ENCODE measurements around the gene SNX20.

The SNX20 gene

DNA sequence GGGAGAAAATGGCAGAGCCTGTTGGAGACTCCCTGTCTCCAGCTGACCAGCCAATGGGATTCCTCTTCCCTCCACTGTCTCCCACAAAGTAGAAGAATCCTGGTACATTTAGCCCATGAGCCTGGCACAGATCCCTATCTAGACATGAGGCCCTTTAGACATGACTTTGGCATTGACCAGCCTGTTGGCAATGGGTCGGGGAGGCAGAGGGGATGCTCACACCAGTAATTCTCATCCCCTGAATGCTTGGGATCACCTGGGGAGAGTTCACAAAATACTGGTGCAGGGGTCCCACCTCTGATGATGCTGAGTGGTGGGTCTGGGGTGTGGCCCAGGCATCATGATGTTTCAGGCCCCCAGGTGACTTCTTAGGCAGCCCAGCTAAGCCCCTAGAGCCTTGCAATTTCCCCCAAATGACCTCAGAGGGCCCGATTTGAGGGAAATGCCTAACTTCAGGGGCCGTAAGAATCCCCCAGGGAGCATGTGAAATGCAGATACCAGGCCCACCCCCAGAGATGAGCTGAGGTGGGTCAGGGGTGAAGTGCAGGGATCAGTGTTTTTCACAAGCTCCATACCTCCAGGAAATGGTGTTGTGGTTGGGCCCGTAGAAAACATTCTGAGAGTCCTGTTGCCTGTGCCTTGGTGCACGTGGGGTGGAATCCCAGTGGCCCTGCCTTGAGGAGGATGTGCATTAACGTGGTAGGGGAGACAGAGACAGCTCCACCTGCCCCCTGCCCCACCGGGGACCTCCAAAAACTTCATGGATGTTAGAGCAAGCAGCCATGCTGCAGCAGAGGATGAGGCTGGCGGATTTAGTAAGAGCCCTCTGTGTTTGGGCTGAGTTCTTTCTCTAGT is 42.1 kb downstream of the SNX20 start:
- Histone ChIP-seq H3K9me3 (ENCODE audit: control insufficient read depth, insufficient read depth, low read depth, low read length) (no peaks in the 10 kb centered on the region), H3K27me3 (ENCODE audit: control insufficient read depth, insufficient read depth, low read length) (no peaks in the 10 kb centered on the region), H3K4me1 (ENCODE audit: control insufficient read depth, insufficient read depth, low read length) (no peaks in the 10 kb centered on the region), H3K9ac (ENCODE audit: low read length) (no peak overlapping the region), H3K4me3 (ENCODE audit: low read depth, low read length) (no peak overlapping the region), H3K27ac (ENCODE audit: low read depth, low read length) (no peak overlapping the region), H3K36me3 (ENCODE audit: control insufficient read depth, insufficient read depth, low read length) (peaks cover 5% of the 10 kb centered on the region; the same call in 1 of the 2 replicates)

DNA sequence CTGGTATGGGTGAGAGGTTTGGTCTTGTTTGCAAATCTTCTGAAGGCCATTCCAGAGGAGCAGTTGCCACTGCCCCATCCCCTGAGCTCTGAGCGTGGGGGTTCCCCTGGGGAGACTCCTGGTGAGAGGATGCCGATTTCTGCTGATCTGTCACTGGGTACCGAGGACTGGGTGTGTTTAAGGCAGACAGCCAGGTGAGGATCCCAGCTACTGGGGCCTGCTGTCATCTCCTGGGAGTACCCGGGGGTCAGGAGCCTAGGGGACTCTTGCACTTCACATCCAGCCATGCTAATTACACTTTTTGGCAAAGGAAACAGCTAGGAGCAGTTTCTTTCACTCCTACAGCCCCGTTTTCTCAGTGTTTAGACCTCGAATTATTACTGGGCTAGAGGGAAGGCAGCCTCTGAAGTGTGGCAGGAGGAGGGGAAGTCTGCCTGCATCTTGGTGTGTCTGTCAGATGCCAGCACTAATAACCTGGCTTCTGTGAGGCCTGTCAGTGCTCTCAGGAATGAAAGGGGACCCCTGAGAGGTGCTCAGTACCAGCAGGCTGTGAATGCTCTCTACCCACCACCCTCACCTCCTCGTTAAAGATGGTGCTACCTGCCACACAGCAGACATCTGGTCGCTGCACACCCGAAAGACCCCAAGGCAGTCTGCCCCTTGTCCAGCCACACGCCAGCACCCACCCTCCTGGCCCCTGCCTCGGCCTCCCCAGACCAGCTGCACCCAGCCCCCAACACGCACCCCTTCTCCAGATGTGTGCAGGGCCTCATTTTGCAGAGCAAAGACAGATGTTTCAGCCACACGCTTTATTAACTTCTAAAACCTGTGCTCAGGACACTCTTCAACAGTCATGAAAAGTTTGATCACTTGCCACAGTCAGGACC is 43.2 kb downstream of the SNX20 start:
- no peaks in the 10 kb centered on the region for H3K27me3 ChIP-seq (ENCODE audit: control insufficient read depth, insufficient read depth, low read length)
- H3K9me3 ChIP-seq (ENCODE audit: control insufficient read depth, insufficient read depth, low read depth, low read length): no peaks in the 10 kb centered on the region
- peaks cover 6% of the 10 kb centered on the region; the same call in 1 of the 2 replicates for H3K36me3 ChIP-seq (ENCODE audit: control insufficient read depth, insufficient read depth, low read length)
- H3K4me3 ChIP-seq (ENCODE audit: low read depth, low read length): no peak overlapping the region
- no peaks in the 10 kb centered on the region for H3K4me1 ChIP-seq (ENCODE audit: control insufficient read depth, insufficient read depth, low read length)
- H3K9ac ChIP-seq (ENCODE audit: low read length): no peak overlapping the region
- no peak overlapping the region for H3K27ac ChIP-seq (ENCODE audit: low read depth, low read length)

DNA sequence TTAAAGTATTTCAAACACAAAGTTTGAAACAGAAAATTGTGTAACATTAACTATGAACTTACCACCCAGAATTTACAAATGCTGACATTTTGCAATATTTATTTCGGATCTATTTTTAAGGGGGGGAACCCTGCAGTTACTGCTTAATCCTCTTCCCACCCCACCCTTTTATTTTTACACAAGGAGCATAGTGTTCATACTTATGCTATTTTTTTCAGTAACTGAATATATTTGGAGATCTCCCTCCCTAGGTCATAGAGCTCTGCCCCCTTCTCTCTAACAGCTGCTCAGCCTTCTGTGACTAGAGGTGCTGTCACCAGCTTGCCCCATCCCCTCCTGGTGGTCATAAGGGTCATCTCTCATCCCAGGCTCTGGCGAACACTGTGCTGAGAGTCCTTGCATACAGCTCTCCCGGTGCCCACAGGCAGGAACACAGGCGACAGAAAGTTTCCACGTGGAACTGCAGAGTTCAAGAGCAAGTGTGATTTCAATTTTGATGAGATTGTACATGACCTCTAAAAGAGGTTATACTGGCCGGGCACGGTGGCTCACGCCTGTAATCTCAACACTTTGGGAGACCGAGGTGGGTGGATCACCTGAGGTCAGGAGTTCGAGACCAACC is 44.2 kb downstream of the SNX20 start:
- H3K36me3 ChIP-seq (ENCODE audit: control insufficient read depth, insufficient read depth, low read length): peaks cover 6% of the 10 kb centered on the region; the same call in 1 of the 2 replicates
- no peaks in the 10 kb centered on the region for H3K4me1 ChIP-seq (ENCODE audit: control insufficient read depth, insufficient read depth, low read length)
- no peak overlapping the region for H3K4me3 ChIP-seq (ENCODE audit: low read depth, low read length)
- no peaks in the 10 kb centered on the region for H3K27me3 ChIP-seq (ENCODE audit: control insufficient read depth, insufficient read depth, low read length)
- no peak overlapping the region for H3K27ac ChIP-seq (ENCODE audit: low read depth, low read length)
- no peaks in the 10 kb centered on the region for H3K9me3 ChIP-seq (ENCODE audit: control insufficient read depth, insufficient read depth, low read depth, low read length)
- no peak overlapping the region for H3K9ac ChIP-seq (ENCODE audit: low read length)

DNA sequence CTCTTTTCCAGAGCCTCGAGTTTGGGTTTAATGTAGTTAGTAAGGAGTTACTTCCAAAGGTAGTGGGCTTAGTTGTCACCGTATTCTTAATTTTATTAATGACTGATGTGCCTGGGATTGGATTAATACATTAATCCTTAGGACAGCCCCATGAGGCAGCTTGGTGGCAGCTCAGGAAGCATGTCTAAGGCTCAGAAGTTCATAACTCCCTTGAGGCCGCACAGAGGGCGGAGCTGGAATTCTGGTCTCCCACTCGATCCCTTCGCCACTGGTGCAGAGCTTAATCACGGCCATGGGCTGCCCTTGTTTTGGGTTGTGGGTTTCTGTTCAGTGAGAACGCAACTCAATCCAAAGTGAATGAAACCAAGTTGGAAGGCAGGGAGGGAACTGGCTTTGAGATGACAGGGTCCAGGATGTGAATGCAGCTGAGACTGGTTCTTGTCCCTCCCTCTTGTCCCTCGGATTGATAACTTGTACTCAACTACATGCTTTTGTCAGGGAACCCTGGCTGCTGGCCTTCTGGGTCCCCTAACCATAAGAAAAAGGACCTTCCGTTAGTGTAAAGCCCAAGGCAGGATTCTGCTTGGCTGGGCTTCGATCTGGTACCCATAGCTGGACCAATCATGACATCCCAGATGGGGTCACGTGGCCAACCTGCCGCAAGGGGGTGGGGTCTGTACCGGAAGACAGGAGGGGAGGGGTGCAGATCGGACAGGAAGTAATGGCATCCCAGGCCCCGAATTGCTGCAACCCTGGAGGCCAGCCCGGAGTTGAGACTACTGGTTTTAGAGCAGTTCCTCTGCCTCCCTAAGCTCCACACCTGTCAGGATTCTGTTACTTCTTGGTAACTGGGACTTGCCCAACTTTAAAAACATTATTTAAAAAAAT is 45.4 kb downstream of the SNX20 start:
- no peaks in the 10 kb centered on the region for H3K9me3 ChIP-seq (ENCODE audit: control insufficient read depth, insufficient read depth, low read depth, low read length)
- H3K27ac ChIP-seq (ENCODE audit: low read depth, low read length): no peak overlapping the region
- H3K4me3 ChIP-seq (ENCODE audit: low read depth, low read length): no peak overlapping the region
- peaks cover 12% of the 10 kb centered on the region; the same call in 1 of the 2 replicates for H3K36me3 ChIP-seq (ENCODE audit: control insufficient read depth, insufficient read depth, low read length)
- no peaks in the 10 kb centered on the region for H3K4me1 ChIP-seq (ENCODE audit: control insufficient read depth, insufficient read depth, low read length)
- H3K9ac ChIP-seq (ENCODE audit: low read length): no peak overlapping the region
- H3K27me3 ChIP-seq (ENCODE audit: control insufficient read depth, insufficient read depth, low read length): no peaks in the 10 kb centered on the region

DNA sequence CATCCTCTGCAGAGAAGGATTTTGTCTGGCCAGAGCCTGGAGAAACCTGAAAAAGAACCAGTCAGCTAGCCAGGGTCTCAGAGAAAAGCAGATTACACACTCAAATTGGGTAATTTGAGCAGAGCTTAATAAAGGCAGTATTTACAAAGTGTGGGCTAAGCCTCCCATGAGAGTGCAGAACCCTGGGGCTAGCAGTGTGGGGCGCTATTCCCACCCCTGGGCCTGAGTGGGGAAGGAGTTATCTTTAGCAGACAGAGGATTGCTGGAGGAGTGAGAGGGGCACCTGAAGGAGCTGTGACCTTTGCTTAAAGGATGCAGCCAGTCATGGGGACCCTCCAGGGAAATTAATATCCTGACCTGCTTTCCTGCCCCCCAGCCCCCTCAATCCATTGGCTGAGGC is 46.2 kb downstream of the SNX20 start:
- H3K27ac ChIP-seq (ENCODE audit: low read depth, low read length): no peak overlapping the region
- H3K36me3 ChIP-seq (ENCODE audit: control insufficient read depth, insufficient read depth, low read length): peaks cover 18% of the 10 kb centered on the region; the same call in 1 of the 2 replicates

DNA sequence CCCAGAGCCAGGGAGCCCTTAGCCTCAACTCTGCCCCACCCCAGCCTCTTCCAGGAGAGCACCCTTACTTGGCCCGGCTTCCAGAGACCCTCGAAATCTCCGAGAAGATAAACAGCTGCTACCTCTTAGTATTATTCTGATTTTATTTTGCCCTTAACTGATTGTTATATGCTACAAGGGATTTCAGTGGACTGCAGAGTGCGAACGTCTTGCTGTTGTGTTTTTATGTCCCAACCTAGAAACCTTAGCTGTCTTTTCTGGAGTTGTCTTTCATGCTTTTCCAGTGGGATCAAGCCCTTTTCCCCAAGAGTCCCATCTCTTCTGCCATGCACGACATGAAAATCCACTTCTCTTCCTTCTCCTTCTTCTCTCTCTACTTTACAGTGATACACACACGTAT is 47.0 kb downstream of the SNX20 start:
- H3K27ac ChIP-seq (ENCODE audit: low read depth, low read length): no peak overlapping the region
- no peaks in the 10 kb centered on the region for H3K27me3 ChIP-seq (ENCODE audit: control insufficient read depth, insufficient read depth, low read length)
- H3K36me3 ChIP-seq (ENCODE audit: control insufficient read depth, insufficient read depth, low read length): peaks cover 19% of the 10 kb centered on the region; the same call in 1 of the 2 replicates
- no peaks in the 10 kb centered on the region for H3K4me1 ChIP-seq (ENCODE audit: control insufficient read depth, insufficient read depth, low read length)
- H3K9ac ChIP-seq (ENCODE audit: low read length): no peak overlapping the region
- no peak overlapping the region for H3K4me3 ChIP-seq (ENCODE audit: low read depth, low read length)
- no peaks in the 10 kb centered on the region for H3K9me3 ChIP-seq (ENCODE audit: control insufficient read depth, insufficient read depth, low read depth, low read length)

More for the DNA sequence above, 46.2 kb downstream of the SNX20 start:
- H3K9ac ChIP-seq (ENCODE audit: low read length): no peak overlapping the region
- H3K4me3 ChIP-seq (ENCODE audit: low read depth, low read length): no peak overlapping the region
- no peaks in the 10 kb centered on the region for H3K9me3 ChIP-seq (ENCODE audit: control insufficient read depth, insufficient read depth, low read depth, low read length)
- H3K4me1 ChIP-seq (ENCODE audit: control insufficient read depth, insufficient read depth, low read length): no peaks in the 10 kb centered on the region
- H3K27me3 ChIP-seq (ENCODE audit: control insufficient read depth, insufficient read depth, low read length): no peaks in the 10 kb centered on the region

DNA sequence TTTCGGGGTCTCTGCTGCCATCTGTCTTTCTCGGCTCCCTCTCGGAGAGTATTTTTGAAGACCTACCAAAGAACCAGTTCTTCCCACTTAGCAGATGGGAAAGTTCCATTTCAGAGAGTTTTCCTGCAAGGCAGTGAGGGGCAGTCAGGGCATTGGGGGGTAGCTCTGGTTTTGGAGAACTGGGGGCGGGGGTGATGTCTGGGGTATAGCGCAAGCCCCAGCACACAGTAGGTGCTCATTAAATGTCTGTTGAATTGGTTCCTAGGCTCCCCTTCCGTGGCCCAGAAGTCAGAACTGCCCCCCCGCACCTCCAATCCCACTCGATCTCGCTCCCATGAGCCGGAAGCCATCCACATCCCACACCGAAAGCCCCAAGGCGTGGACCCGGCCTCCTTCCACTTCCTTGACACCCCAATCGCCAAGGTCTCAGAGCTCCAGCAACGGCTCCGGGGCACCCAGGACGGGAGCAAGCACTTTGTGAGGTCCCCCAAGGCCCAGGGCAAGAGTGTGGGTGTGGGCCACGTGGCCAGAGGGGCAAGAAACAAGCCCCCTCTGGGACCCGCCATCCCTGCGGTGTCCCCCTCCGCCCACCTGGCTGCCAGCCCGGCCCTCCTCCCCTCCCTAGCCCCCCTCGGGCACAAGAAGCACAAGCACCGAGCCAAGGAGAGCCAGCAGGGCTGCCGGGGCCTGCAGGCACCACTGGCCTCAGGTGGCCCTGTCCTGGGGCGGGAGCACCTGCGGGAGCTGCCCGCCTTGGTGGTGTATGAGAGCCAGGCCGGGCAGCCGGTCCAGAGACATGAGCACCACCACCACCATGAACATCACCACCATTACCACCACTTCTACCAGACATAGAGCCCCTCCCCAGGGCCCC is 47.9 kb downstream of the SNX20 start:
- Histone ChIP-seq H3K4me3 (ENCODE audit: low read depth, low read length) (no peak overlapping the region), H3K27ac (ENCODE audit: low read depth, low read length) (no peak overlapping the region), H3K9ac (ENCODE audit: low read length) (no peak overlapping the region), H3K36me3 (ENCODE audit: control insufficient read depth, insufficient read depth, low read length) (peaks cover 19% of the 10 kb centered on the region; the same call in 1 of the 2 replicates), H3K4me1 (ENCODE audit: control insufficient read depth, insufficient read depth, low read length) (no peaks in the 10 kb centered on the region), H3K27me3 (ENCODE audit: control insufficient read depth, insufficient read depth, low read length) (no peaks in the 10 kb centered on the region), H3K9me3 (ENCODE audit: control insufficient read depth, insufficient read depth, low read depth, low read length) (no peaks in the 10 kb centered on the region)

DNA sequence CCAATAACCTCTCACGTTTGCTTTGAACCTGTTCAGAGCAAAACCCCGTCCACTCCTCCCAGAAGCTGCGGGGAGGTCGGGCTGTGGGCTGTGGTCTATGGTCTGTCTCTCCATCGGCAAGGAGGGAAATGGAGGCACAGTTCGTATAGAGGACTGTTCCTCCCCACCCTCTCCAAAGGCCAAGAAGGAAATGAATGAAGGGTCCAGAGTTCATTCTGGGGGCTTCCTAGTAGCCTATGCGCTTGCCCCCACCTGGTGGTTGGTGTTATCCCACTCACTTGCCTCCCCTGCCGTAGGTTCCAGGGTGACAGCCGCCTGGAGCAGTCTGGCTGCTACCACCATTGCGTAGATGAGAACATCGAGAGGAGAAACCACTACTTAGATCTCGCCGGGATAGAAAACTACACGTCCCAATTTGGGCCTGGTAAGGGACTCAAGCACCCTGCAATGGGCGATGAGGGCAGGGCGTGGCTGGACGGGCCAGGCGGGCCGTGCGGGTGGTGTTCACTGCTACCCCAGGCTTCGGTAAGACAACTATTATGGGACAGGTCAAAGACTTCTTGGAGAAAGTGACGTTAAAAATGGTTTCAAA is 49.0 kb downstream of the SNX20 start:
- H3K9ac ChIP-seq (ENCODE audit: low read length): no peak overlapping the region
- no peaks in the 10 kb centered on the region for H3K4me1 ChIP-seq (ENCODE audit: control insufficient read depth, insufficient read depth, low read length)
- H3K27ac ChIP-seq (ENCODE audit: low read depth, low read length): no peak overlapping the region
- no peak overlapping the region for H3K4me3 ChIP-seq (ENCODE audit: low read depth, low read length)
- no peaks in the 10 kb centered on the region for H3K27me3 ChIP-seq (ENCODE audit: control insufficient read depth, insufficient read depth, low read length)
- H3K9me3 ChIP-seq (ENCODE audit: control insufficient read depth, insufficient read depth, low read depth, low read length): no peaks in the 10 kb centered on the region
- H3K36me3 ChIP-seq (ENCODE audit: control insufficient read depth, insufficient read depth, low read length): peaks cover 19% of the 10 kb centered on the region; the same call in 1 of the 2 replicates

DNA sequence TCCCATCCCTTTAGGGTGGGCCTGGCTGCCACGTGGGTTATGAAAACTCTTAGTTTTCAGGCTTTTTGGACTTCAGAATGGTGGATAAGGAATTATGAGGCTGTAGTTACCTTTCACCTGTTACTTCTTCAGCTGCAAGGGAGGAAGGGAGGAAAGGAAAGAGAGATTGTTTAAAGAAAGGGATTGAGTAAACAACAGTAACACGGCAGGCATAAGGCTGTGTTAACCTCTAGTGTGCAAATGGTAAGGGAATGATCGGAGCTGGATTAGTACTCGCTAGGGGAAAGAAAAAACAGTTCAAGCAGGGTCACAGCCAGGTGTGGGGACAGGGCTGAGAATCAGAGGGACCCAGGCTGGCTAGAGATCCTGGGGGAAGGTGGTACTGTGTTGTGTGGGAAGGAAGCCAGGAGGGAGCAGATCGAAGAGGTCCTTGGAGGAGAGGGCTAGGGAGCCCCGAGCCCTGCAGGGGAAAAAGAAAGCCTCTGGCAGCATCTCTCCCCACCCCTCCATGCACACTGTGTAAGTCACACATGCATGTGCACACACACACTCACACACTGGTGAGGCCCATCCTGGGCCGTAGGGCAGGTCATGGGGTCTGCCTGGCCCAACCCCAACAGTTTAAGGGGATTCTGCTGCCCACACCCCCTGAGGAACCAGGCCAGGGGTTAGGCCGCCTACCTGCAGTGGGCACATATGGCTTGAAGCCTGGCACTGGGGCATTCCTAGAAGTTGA is 49.7 kb downstream of the SNX20 start:
- Histone ChIP-seq H3K4me1 (ENCODE audit: control insufficient read depth, insufficient read depth, low read length) (no peaks in the 10 kb centered on the region), H3K27ac (ENCODE audit: low read depth, low read length) (no peak overlapping the region), H3K9ac (ENCODE audit: low read length) (no peak overlapping the region), H3K27me3 (ENCODE audit: control insufficient read depth, insufficient read depth, low read length) (no peaks in the 10 kb centered on the region), H3K9me3 (ENCODE audit: control insufficient read depth, insufficient read depth, low read depth, low read length) (no peaks in the 10 kb centered on the region), H3K4me3 (ENCODE audit: low read depth, low read length) (no peak overlapping the region), H3K36me3 (ENCODE audit: control insufficient read depth, insufficient read depth, low read length) (peaks cover 19% of the 10 kb centered on the region; the same call in 1 of the 2 replicates)

Measured in HUES6 (cell line).